Measurements from ENCODE around the gene ADCY1.

GRCh38 chr7:45564886-45565455, 9.2 kb upstream of the ADCY1 start:
- TF ChIP-seq, protein P1, sequence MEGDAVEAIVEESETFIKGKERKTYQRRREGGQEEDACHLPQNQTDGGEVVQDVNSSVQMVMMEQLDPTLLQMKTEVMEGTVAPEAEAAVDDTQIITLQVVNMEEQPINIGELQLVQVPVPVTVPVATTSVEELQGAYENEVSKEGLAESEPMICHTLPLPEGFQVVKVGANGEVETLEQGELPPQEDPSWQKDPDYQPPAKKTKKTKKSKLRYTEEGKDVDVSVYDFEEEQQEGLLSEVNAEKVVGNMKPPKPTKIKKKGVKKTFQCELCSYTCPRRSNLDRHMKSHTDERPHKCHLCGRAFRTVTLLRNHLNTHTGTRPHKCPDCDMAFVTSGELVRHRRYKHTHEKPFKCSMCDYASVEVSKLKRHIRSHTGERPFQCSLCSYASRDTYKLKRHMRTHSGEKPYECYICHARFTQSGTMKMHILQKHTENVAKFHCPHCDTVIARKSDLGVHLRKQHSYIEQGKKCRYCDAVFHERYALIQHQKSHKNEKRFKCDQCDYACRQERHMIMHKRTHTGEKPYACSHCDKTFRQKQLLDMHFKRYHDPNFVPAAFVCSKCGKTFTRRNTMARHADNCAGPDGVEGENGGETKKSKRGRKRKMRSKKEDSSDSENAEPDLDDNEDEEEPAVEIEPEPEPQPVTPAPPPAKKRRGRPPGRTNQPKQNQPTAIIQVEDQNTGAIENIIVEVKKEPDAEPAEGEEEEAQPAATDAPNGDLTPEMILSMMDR (IDR thresholded peaks at IDR 0.05; ENCODE audit: insufficient read depth, low read length, poor library complexity, severe bottlenecking) = no peak
- no peak for TF ChIP-seq EZH2phosphoT487 (conservative IDR thresholded peaks at IDR 0.05; ENCODE audit: low read length)

All from SU-DHL-6 (cell line).